ENCODE results near the gene IQCF5. TPM values are rescaled to one million over a fixed set of nuclear protein-coding genes. Genes with fewer than 3 reads are reported as not detected.
"Not testable (repeated sequence)": the region's sequence is repeated elsewhere in the genome, so short reads cannot be mapped to it uniquely, and the experiment has no call there.

IQCF5 gene
- total and polyA plus RNA-seq, 2 donors (not counting 1 experiment from before 2014, with no cell fraction given), result not detected

- no peak for DNase-seq (ENCODE audit: low read depth in 2 of 2)
- Histone ChIP-seq H3K27ac (ENCODE audit: insufficient read depth, low read length) (no peak overlapping the region), H3K27me3 (ENCODE audit: control insufficient read depth, insufficient read depth, low read length) (no peaks in the 10 kb centered on the region), H3K4me1 (ENCODE audit: control insufficient read depth, extremely low read depth, insufficient read depth, low read length) (no peaks in the 10 kb centered on the region), H3K79me2 (ENCODE audit: control insufficient read depth, insufficient read depth, low read length) (no peaks in the 10 kb centered on the region), H3K4me2 (ENCODE audit: extremely low read depth, insufficient read depth, low read length) (no peak overlapping the region), H3K9ac (ENCODE audit: insufficient read depth, low read length) (no peak overlapping the region), H3K9me3 (ENCODE audit: control insufficient read depth, insufficient read depth, low read depth, low read length) (no peaks in the 10 kb centered on the region), H2AFZ (ENCODE audit: low read length) (no peak overlapping the region), H3K4me3 (replicated peaks in 1 of 4; ENCODE audit: control extremely low read depth in 1 of 4, insufficient read depth in 1 of 4, low read depth in 3 of 4, low read length in 4 of 4) (no peak overlapping the region), H3K36me3 (ENCODE audit: control insufficient read depth, insufficient read depth, low read length) (no peaks in the 10 kb centered on the region), H4K20me1 (ENCODE audit: control insufficient read depth, extremely low read depth, insufficient read depth, low read length) (no peaks in the 10 kb centered on the region)
- TF ChIP-seq CTCF (conservative IDR thresholded peaks at IDR 0.05 in 1 of 2, IDR thresholded peaks at IDR 0.05 in 1 of 2; ENCODE audit: low read depth in 1 of 2, low read length in 2 of 2) (no peak), EZH2 (IDR thresholded peaks at IDR 0.05; ENCODE audit: low read length, missing control alignments) (no peak)
Measured at GRCh38 chr3:51862886-51863285, 12.5 kb downstream of the IQCF5 start.

DNA sequence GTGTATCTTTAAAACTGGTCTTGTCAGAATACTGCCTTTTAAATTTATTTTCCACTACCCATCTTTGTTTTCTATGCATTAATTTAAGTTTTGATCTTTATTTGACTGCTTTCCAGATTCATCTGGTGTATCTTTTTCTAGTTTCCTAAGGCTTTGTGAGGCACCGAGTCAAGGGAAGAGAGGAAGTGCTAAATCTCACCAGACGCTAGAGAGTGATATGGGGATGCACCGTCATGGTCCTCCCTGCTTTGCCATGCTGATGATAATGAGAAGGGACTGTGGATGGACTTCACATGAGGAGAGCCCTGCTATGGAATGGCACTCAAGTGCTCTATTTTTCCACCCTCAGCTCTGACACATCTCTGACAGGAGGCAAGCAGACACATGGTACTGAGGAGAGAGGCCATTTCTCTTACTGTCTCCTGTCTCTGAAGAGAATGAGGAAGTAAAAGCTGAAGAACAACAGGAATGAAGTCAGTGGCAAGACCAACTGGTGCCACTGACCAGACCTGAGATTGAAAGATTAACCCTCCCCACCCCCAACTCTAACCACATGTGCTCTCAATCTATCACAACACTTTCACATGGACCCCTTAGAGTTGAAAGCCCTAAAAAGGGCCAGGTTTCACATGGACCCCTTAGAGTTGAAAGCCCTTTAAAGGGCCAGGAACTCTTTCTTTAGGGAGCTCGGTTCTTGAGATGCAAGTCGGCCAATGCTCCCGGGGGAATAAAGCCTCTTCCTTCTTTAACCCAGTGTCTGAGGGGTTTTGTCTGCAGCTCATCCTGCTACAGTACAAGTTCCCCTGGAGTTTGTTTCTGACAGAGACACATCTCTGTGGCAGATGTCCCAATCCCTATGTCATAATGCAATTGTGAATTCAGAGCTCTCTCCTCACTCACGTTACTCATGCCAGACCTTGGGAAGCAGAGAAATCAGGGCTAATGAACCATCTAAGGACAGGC, 14.4 kb downstream of the IQCF5 start, which contains the start of gene IQCF2:
Gene IQCF2, plus strand, starts transcription at position 913 of the 963 bp plus-strand sequence. CDS start 52 bp downstream, outside the sequence.
- H3K36me3 ChIP-seq (ENCODE audit: control insufficient read depth, insufficient read depth, low read length), result no peaks in the 10 kb centered on the region
- no peaks in the 10 kb centered on the region for H4K20me1 ChIP-seq (ENCODE audit: control insufficient read depth, extremely low read depth, insufficient read depth, low read length)
- no peak for TF ChIP-seq CTCF (conservative IDR thresholded peaks at IDR 0.05 in 1 of 2, IDR thresholded peaks at IDR 0.05 in 1 of 2; ENCODE audit: low read depth in 1 of 2, low read length in 2 of 2)
- no peak for TF ChIP-seq EZH2 (IDR thresholded peaks at IDR 0.05; ENCODE audit: low read length, missing control alignments)

DNA sequence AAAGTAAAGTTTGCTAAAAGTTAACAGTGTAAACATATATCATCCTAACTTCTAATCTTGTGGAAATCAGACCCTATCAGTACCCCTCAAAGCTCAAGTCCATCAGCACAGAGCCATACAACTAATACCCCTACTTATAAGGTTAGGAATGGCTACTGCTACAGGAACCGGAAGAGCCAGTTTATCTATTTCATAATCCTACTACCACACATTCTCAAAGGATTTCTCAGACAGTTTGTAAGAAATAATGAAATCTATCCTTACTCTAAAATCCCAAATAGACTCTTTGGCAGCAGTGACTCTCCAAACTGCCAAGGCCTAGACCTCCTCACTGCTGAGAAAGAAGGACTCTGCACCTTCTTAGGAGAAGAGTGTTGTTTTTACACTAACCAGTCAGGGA, 20.0 kb downstream of the IQCF5 start:
- not testable (repeated sequence) for H3K4me3 ChIP-seq (replicated peaks in 1 of 4; ENCODE audit: control extremely low read depth in 1 of 4, insufficient read depth in 1 of 4, low read depth in 3 of 4, low read length in 4 of 4); H3K4me1 ChIP-seq (ENCODE audit: control insufficient read depth, extremely low read depth, insufficient read depth, low read length); H4K20me1 ChIP-seq (ENCODE audit: control insufficient read depth, extremely low read depth, insufficient read depth, low read length); H3K27ac ChIP-seq (ENCODE audit: insufficient read depth, low read length); H3K79me2 ChIP-seq (ENCODE audit: control insufficient read depth, insufficient read depth, low read length); H3K4me2 ChIP-seq (ENCODE audit: extremely low read depth, insufficient read depth, low read length); H3K9ac ChIP-seq (ENCODE audit: insufficient read depth, low read length); H2AFZ ChIP-seq (ENCODE audit: low read length); H3K27me3 ChIP-seq (ENCODE audit: control insufficient read depth, insufficient read depth, low read length); DNase-seq (ENCODE audit: low read depth in 2 of 2); H3K36me3 ChIP-seq (ENCODE audit: control insufficient read depth, insufficient read depth, low read length); H3K9me3 ChIP-seq (ENCODE audit: control insufficient read depth, insufficient read depth, low read depth, low read length)

More for the DNA sequence above, 14.4 kb downstream of the IQCF5 start, which contains the start of gene IQCF2:
- Histone ChIP-seq H3K9ac (ENCODE audit: insufficient read depth, low read length) (no peak within 1 kb of the TSS), H3K4me1 (ENCODE audit: control insufficient read depth, extremely low read depth, insufficient read depth, low read length) (no peaks in the 10 kb centered on the region), H3K27me3 (ENCODE audit: control insufficient read depth, insufficient read depth, low read length) (no peaks in the 10 kb centered on the region), H3K4me2 (ENCODE audit: extremely low read depth, insufficient read depth, low read length) (no peak within 1 kb of the TSS), H3K4me3 (replicated peaks in 1 of 4; ENCODE audit: control extremely low read depth in 1 of 4, insufficient read depth in 1 of 4, low read depth in 3 of 4, low read length in 4 of 4) (no peak within 1 kb of the TSS), H3K79me2 (ENCODE audit: control insufficient read depth, insufficient read depth, low read length) (no peaks in the 10 kb centered on the region), H3K27ac (ENCODE audit: insufficient read depth, low read length) (no peak within 1 kb of the TSS), H2AFZ (ENCODE audit: low read length) (no peak within 1 kb of the TSS), H3K9me3 (ENCODE audit: control insufficient read depth, insufficient read depth, low read depth, low read length) (no peaks in the 10 kb centered on the region)
- DNase-seq (ENCODE audit: low read depth in 2 of 2), result no peak

Data from fibroblast of lung (primary cell).